ENCODE measurements around the gene MYOF.

- TF ChIP-seq CTCF (IDR thresholded peaks at IDR 0.05) (no peak), POLR2AphosphoS5 (IDR thresholded peaks at IDR 0.05) (no peak), EP300 (IDR thresholded peaks at IDR 0.05) (no peak)
These were observed 148.7 kb downstream of the MYOF start for GRCh38 chr10:93333278-93333978.

Measured in suprapubic skin (tissue), 4 donors.